Bronchial epithelial cell (primary cell): ENCODE data around the gene PSMD6. TPM values are rescaled to one million over a fixed set of nuclear protein-coding genes. Genes with fewer than 3 reads are reported as not detected.
A peak's percentile ranks its signal among the peaks of the same experiment; 100 is the strongest.

Experiments used
- DNase-seq: peaks from one replicate; pipeline ENCODE4 v3.0.0-alpha.2; 2010; ENCODE audit warnings: low read depth
- FAIRE-seq: peaks from 2 replicates; lab custom pipeline; 2011; peaks lifted over from hg19 to GRCh38; lab: Jason Lieb, UNC
- H3K27me3 ChIP-seq: 2 replicates; pipeline ENCODE4 v1.5.1; 2011; ENCODE audit warnings: low read length; ENCODE audit not compliant: control insufficient read depth, insufficient read depth
- H3K36me3 ChIP-seq: 2 replicates; pipeline ENCODE4 v1.5.1; 2011; ENCODE audit warnings: low read length; ENCODE audit not compliant: control insufficient read depth, insufficient read depth
- H3K4me3 ChIP-seq: 2 replicates; pipeline ENCODE4 v1.5.1; 2011; ENCODE audit warnings: mild to moderate bottlenecking, low read depth, low read length, control low read depth
- CTCF ChIP-seq: IDR thresholded peaks from 2 replicates; pipeline ENCODE4 v1.5.1; 2011; ENCODE audit warnings: mild to moderate bottlenecking, moderate library complexity, low read length, control low read depth, inconsistent platforms; ENCODE audit not compliant: insufficient read depth, severe bottlenecking
- total RNA-seq: library from RNA; depleted of rRNA; stranded (reverse); fragments of >200 nt; gene quantifications from 2 replicates; pipeline ENCODE4 v1.2.1, GENCODE V29; 2014

PSMD6 gene
- 52.9 and 82.2 TPM in 2 replicates for total RNA-seq

DNA sequence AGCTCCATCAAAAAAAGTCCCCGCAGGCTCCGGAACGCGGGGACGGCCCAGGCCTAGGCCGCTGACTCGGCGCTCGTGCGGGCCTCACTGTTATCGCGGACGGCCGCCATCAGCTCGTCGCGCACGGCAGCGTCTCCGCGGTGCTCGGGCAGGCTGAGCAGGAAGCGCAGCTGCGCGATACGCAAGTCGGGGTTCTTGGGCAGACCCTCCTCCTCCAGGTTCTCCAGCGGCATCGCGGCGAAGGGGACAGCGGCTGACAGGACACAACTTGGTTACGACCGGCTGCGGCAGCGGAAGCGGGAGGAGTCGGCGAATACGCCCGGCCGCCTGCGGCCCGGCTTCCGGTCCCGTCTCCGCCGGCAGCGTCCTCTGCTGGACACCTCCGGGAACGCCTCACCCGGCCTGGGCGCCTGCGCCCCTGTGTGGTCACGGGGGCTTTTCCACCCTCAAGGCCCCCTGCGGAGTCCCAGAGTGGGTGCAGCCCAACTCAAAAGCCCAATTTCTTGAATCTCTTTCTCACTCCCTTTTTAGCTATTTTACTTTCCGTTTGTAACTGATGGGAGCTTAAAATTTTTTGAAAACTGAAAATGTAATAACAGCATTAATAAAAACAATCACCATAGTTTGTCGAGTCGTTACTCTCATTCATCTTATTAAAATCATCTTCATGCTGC, at the start of gene PSMD6:
PSMD6 (minus strand) TSS at position 308 of the 674 bp plus-strand sequence; CDS start at position 233, 75 bp downstream.
- H3K27me3 ChIP-seq = no peaks in the 10 kb centered on the region
- peak within 1 kb of the TSS; percentile 97 for H3K4me3 ChIP-seq
- no peak for FAIRE-seq
- peak; percentile 100 for TF ChIP-seq CTCF
- peak; percentile 67 for DNase-seq
- H3K36me3 ChIP-seq = peaks cover 4% of the 10 kb centered on the region

DNA sequence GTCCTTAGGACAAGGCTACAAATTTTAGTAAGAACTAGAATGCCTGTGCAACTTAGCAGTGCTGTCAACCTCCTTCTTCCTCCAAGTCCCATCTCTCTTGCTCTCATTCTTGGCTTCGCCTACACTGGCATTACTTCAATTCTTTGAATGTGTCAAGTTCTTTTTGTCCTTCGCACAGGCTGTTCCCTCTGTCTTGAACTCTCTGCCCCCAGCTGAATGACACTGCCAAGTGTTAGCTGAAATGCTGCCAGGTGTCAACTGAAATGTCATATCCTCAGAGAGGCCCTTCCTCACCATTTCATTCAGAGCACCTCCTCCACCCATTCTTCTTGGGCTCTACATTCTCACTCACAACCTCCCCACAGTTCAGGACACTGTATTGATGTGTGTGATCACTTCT, 48.8 kb upstream of the PSMD6 start:
- Histone ChIP-seq H3K4me3 (no peak overlapping the region), H3K36me3 (no peaks in the 10 kb centered on the region), H3K27me3 (no peaks in the 10 kb centered on the region)
- DNase-seq = no peak
- peak; percentile 13 for FAIRE-seq
- no peak for TF ChIP-seq CTCF

- Histone ChIP-seq H3K4me3 (no peak overlapping the region), H3K27me3 (no peaks in the 10 kb centered on the region), H3K36me3 (no peaks in the 10 kb centered on the region)
- no peak for TF ChIP-seq CTCF
- DNase-seq = no peak
- FAIRE-seq = no peak
These were observed 47.4 kb upstream of the PSMD6 start for GRCh38 chr3:64070704-64071103.

GRCh38 chr3:64067506-64068346, 44.4 kb upstream of the PSMD6 start:
- no peaks in the 10 kb centered on the region for H3K36me3 ChIP-seq
- FAIRE-seq (no peak), DNase-seq (peak; percentile 10)
- H3K4me3 ChIP-seq = no peak overlapping the region
- TF ChIP-seq CTCF = no peak
- H3K27me3 ChIP-seq = no peaks in the 10 kb centered on the region

DNA sequence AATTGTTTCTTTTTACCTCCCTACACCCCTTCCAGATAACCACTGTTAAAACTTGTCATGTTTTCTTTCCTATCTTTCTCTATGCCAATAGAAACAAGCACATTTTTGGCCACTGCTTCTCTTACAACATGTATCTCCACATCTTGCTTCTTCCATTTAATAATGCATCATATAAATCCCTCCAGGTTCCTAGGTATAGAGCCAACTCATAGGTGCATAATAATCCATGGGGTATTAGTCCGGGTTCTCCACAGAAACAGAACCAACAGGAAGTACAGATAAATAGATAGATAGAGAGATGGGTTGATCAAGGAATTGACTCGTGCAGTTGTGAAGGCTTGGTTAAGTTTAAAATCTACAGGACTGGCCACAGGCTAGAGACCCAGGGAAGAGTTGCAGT, 41.5 kb upstream of the PSMD6 start:
- no peak for FAIRE-seq
- no peak overlapping the region for H3K4me3 ChIP-seq

More for the DNA sequence above, 41.5 kb upstream of the PSMD6 start:
- Histone ChIP-seq H3K36me3 (no peaks in the 10 kb centered on the region), H3K27me3 (no peaks in the 10 kb centered on the region)
- no peak for DNase-seq
- TF ChIP-seq CTCF = no peak
